OCI-LY7 (cell line): ENCODE measurements around the gene DYRK2. TPM values are rescaled to one million over a fixed set of nuclear protein-coding genes. Genes with fewer than 3 reads are reported as not detected.
A peak's percentile ranks its signal among the peaks of the same experiment; 100 is the strongest.

ENCODE experiments used
- BruUV-seq: library from RNA; stranded (reverse); fragments of 400-500 nt; replicated peaks from 2 replicates; lab custom pipeline; 2021; lab: Mats Ljungman, UMichigan
- CTCF ChIA-PET: fragments of 300-600 bp; sonication (Branson Sonifier 250); formaldehyde crosslinking; loops from one replicate; lab custom pipeline; 2022; ENCODE audit warnings: antibody characterized with exemption; ENCODE audit not compliant: unreplicated experiment; lab: Charles Lee
- POLR2A ChIA-PET: fragments of 300-600 bp; sonication (Branson Sonifier 250); formaldehyde crosslinking; loops from one replicate; lab custom pipeline; 2022; ENCODE audit warnings: antibody characterized with exemption; lab: Charles Lee
- DNase-seq: peaks from one replicate; pipeline ENCODE4 v3.0.0-alpha.2; 2015; ENCODE audit warnings: low spot score
- H2AFZ ChIP-seq: fragments of 200-600 bp; sonication (generic), shearing (Covaris generic); 2 replicates; pipeline ENCODE4 v1.6.1; 2014; ENCODE audit warnings: mild to moderate bottlenecking, antibody characterized with exemption, low read length, moderate library complexity
- H3K27ac ChIP-seq: fragments of 200-600 bp; sonication (generic); 2 replicates; pipeline ENCODE4 v1.5.1; 2014; ENCODE audit warnings: mixed run types, low read depth, mild to moderate bottlenecking, moderate library complexity, low read length, inconsistent platforms; ENCODE audit not compliant: poor library complexity, severe bottlenecking
- H3K36me3 ChIP-seq: fragments of 200-600 bp; sonication (generic); 2 replicates; pipeline ENCODE4 v1.6.1; 2014; ENCODE audit warnings: mild to moderate bottlenecking, antibody characterized with exemption, low read length, moderate library complexity, mixed read lengths; ENCODE audit not compliant: insufficient read depth
- H3K4me1 ChIP-seq: fragments of 200-600 bp; sonication (generic); 2 replicates; pipeline ENCODE4 v1.5.1; 2014; ENCODE audit warnings: mild to moderate bottlenecking, low read length; ENCODE audit not compliant: insufficient read depth, poor library complexity, severe bottlenecking
- H3K4me2 ChIP-seq: fragments of 200-600 bp; sonication (generic); 2 replicates; pipeline ENCODE4 v1.6.1; 2014; ENCODE audit warnings: mild to moderate bottlenecking, low read length
- H3K4me3 ChIP-seq: fragments of 200-600 bp; sonication (generic); 2 replicates; pipeline ENCODE4 v1.5.1; 2014; ENCODE audit warnings: mild to moderate bottlenecking, low read depth, low read length; ENCODE audit not compliant: poor library complexity, severe bottlenecking
- H3K79me2 ChIP-seq: fragments of 200-600 bp; sonication (generic); 2 replicates; pipeline ENCODE4 v1.6.1; 2016; ENCODE audit warnings: low read depth, mild to moderate bottlenecking, low read length, moderate library complexity, mixed read lengths; ENCODE audit not compliant: insufficient read depth
- H3K9me2 ChIP-seq: fragments of 200-600 bp; sonication (generic); 2 replicates; pipeline ENCODE4 v1.6.1; 2016; ENCODE audit warnings: mild to moderate bottlenecking, low read length, mixed read lengths; ENCODE audit not compliant: insufficient read depth
- H3K9me3 ChIP-seq: fragments of 200-600 bp; sonication (generic); 2 replicates; pipeline ENCODE4 v1.6.1; 2014; ENCODE audit warnings: mild to moderate bottlenecking, mixed run types, low read length, mixed read lengths
- H4K20me1 ChIP-seq: fragments of 200-600 bp; sonication (generic); 2 replicates; pipeline ENCODE4 v1.6.1; 2014; ENCODE audit warnings: mild to moderate bottlenecking, antibody characterized with exemption, low read length, moderate library complexity, mixed read lengths; ENCODE audit not compliant: insufficient read depth
- EZH2phosphoT487 ChIP-seq: fragments of 200-600 bp; sonication (generic); IDR thresholded peaks from 2 replicates; pipeline ENCODE4 v1.6.1; 2018; ENCODE audit warnings: low read depth, borderline replicate concordance, mild to moderate bottlenecking, mixed run types, antibody characterized with exemption, low read length, moderate library complexity, mixed read lengths
- intact Hi-C: fragments of 100-400 bp; cut with micrococcal nuclease; formaldehyde crosslinking; loops from one replicate; pipeline ENCODE4 v1.10.0; 2022; ENCODE audit not compliant: unreplicated experiment
- total RNA-seq, 2 experiments: library from RNA; depleted of rRNA in 1 of 2; stranded (reverse); fragments of >200 nt in 1 of 2; shearing (Covaris generic) in 1 of 2; gene quantifications; 2 replicates each; pipeline ENCODE4 v1.2.3, GENCODE V29; 2014 to 2022
- TF ChIP-seq, protein P1 (sequence below): fragments of 200-600 bp; sonication (generic); conservative IDR thresholded peaks from 2 replicates; pipeline ENCODE4 v1.5.1; 2014; ENCODE audit warnings: mild to moderate bottlenecking, antibody characterized with exemption, low read length, moderate library complexity, mixed read lengths

DYRK2 gene
- total RNA-seq, 2 experiments from 2014 or later: 30.6 to 32.3 TPM

DNA sequence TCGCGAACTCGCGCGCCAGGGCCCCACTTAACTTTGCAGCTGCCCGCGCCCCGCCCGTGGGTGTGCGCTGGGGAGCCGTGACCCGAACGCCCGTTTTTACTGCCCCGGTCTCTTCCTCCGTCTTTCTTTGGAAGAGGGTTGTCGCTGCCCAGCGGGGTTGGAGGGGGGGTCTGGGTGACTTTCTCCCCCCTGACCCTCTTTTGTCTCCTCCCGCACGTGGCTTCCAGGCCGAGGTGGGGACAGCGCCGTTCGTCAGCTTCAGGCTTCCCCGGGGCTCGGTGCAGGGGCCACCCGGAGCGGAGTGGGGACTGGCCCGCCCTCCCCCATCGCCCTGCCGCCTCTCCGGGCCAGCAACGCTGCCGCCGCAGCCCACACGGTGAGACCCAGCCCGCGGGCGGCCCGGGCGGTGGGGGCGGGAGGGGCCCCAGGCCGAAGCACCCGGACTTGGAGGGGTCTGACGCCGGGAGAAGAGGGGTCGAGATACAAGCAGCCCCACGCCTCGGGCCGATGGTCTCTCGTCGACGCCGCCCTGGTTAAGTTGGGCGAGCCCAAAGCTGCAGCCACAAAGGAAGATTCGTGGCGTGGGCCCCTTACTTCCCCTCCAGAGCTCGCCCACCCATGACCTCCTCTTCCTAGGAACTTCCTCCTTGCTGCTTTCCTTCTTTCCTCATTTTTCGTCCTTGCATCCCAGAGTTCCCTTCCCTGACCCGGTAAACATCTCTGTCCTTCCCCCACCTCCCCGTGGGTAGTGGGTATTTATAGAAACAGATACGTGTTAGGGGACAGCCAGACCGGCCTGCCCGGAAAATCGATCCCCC lies 1.2 kb downstream of the DYRK2 start:
- intact Hi-C loops: loop anchor here (1.0 to 5.0 kb wide), 4 partner anchors 109 to 381 kb away; partner anchors contain the start of genes CAND1 and IFNG-AS1
- H3K4me1 ChIP-seq: peaks cover 25% of the 10 kb centered on the region
- peak overlapping the region; percentile 98 for H3K4me3 ChIP-seq
- peak overlapping the region; percentile 49; the same call in 1 of the 2 replicates for H2AFZ ChIP-seq
- H4K20me1 ChIP-seq: peaks cover 19% of the 10 kb centered on the region
- H3K27ac ChIP-seq: peak overlapping the region; percentile 64
- H3K9me2 ChIP-seq: no peaks in the 10 kb centered on the region
- no TSS peak for BruUV-seq
- TF ChIP-seq EZH2phosphoT487: no peak
- ChIA-PET CTCF (interaction anchor here (1.0 kb wide), 1 partner anchor 13 kb away, joined by 3 read pairs; no protein-coding TSS in a partner anchor), POLR2A (interaction anchor here (0.6 to 1.4 kb wide), 4 partner anchors 13 to 341 kb away, joined by 3 read pairs; no protein-coding TSS in a partner anchor)
- H3K9me3 ChIP-seq: no peaks in the 10 kb centered on the region
- peak; percentile 45 for DNase-seq
- H3K4me2 ChIP-seq: peak overlapping the region; percentile 99
- H3K79me2 ChIP-seq: peaks cover 56% of the 10 kb centered on the region
- peaks cover 16% of the 10 kb centered on the region for H3K36me3 ChIP-seq

DNA sequence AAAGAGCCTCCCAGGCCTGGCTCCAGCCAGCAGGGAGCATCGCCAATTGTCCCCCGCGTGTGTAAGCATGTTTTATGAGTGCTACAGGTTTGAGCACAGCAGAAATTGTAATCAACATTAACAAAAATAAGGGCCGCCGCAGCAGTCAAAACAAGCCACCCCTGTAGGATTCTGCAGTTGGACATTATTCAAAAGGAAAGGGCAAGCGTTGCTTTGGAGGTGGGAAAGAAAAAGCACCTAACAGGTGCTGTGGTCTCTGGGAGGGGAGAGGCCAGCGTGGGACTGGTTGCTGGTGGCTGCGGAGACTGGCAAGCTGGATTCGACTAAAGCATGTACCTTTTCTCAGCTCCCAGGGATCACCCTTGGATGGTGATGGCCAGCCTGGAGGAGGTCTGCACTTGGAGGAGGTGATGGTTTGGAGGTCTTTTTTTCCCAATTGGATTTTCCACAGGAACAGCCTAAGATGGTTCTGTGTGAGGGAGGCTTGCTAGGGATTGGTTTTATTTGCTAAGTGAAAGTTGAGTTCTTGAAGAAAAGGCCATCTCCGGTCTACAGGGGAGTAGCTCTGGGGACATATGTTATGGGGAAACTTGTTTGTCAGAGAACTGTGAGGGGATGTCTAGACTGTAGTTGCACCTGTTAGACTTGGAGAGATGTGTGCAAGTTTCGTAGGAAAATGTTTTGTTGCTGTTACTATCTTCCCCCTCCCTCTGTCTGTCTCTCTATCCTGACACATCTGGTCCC lies 2.0 kb downstream of the DYRK2 start:
- intact Hi-C loops: loop anchor here (1.0 kb wide), 1 partner anchor 48 kb away; no protein-coding TSS in a partner anchor
- ChIA-PET CTCF (interaction anchor here (1.0 kb wide), 1 partner anchor 12 kb away, joined by 3 read pairs; no protein-coding TSS in a partner anchor), POLR2A (interaction anchor here (0.6 to 1.4 kb wide), 3 partner anchors 14 to 340 kb away, joined by 3 read pairs; no protein-coding TSS in a partner anchor)
- peak overlapping the region; percentile 99 for H3K4me2 ChIP-seq
- H3K36me3 ChIP-seq: peaks cover 23% of the 10 kb centered on the region
- BruUV-seq: no TSS peak
- peak overlapping the region; percentile 64 for H3K27ac ChIP-seq
- H3K4me1 ChIP-seq: peaks cover 25% of the 10 kb centered on the region
- H3K4me3 ChIP-seq: peak overlapping the region; percentile 98
- H4K20me1 ChIP-seq: peaks cover 25% of the 10 kb centered on the region
- H2AFZ ChIP-seq: no peak overlapping the region
- H3K79me2 ChIP-seq: peaks cover 64% of the 10 kb centered on the region
- no peaks in the 10 kb centered on the region for H3K9me2 ChIP-seq
- no peaks in the 10 kb centered on the region for H3K9me3 ChIP-seq
- TF ChIP-seq, protein P1, sequence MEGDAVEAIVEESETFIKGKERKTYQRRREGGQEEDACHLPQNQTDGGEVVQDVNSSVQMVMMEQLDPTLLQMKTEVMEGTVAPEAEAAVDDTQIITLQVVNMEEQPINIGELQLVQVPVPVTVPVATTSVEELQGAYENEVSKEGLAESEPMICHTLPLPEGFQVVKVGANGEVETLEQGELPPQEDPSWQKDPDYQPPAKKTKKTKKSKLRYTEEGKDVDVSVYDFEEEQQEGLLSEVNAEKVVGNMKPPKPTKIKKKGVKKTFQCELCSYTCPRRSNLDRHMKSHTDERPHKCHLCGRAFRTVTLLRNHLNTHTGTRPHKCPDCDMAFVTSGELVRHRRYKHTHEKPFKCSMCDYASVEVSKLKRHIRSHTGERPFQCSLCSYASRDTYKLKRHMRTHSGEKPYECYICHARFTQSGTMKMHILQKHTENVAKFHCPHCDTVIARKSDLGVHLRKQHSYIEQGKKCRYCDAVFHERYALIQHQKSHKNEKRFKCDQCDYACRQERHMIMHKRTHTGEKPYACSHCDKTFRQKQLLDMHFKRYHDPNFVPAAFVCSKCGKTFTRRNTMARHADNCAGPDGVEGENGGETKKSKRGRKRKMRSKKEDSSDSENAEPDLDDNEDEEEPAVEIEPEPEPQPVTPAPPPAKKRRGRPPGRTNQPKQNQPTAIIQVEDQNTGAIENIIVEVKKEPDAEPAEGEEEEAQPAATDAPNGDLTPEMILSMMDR: no peak
- peak; percentile 64 for DNase-seq

DNA sequence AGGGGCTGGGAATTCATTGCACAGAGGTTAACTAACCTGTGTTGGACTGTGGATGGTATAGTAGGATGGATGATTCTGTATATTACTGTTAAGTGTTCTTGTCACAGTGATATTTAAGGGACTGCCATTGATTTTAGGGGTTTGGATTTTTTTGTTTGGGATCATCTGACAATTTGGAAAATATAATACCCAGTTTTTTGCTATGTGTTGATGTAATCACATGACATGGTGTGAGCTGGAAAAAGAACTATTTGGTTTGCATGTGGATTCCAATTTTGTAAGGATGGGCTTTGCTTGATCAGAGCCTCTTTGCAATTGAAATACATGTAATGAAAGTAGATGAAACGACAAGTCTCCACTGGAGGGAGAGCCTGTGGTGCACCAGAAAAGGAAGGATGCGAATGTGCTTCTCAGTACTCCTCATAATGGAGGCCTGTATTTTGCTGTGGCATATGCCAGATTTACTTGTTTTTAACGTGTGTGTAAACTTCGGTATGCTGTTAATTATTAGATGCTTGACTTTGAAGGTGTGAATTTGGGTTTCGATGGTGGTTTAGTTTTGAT lies 2.7 kb downstream of the DYRK2 start:
- intact Hi-C loops: loop anchor here (1.0 kb wide), 1 partner anchor 47 kb away; no protein-coding TSS in a partner anchor
- Histone ChIP-seq H3K9me2 (no peaks in the 10 kb centered on the region), H3K4me2 (peak overlapping the region; percentile 99), H3K4me3 (peak overlapping the region; percentile 98), H3K79me2 (peaks cover 71% of the 10 kb centered on the region), H4K20me1 (peaks cover 25% of the 10 kb centered on the region), H3K36me3 (peaks cover 29% of the 10 kb centered on the region), H3K27ac (peak overlapping the region; percentile 64), H3K4me1 (peaks cover 25% of the 10 kb centered on the region), H3K9me3 (no peaks in the 10 kb centered on the region), H2AFZ (no peak overlapping the region)
- CTCF ChIA-PET: no interaction called here
- BruUV-seq: TSS peak; percentile 56
- TF ChIP-seq EZH2phosphoT487: no peak
- TF ChIP-seq, protein P1: peak; percentile 66
- DNase-seq: peak; percentile 64
- POLR2A ChIA-PET: interaction anchor here (1.0 to 1.4 kb wide), 2 partner anchors 13 to 30 kb away, joined by 3 to 4 read pairs; no protein-coding TSS in a partner anchor
